RWPE1 (cell line): ENCODE results near the gene CDH3.

Experiments
- CTCF ChIA-PET: fragments of 350-600 bp; sonication (Branson Sonifier 250); formaldehyde crosslinking; extraction: SDS; loops from one replicate; lab custom pipeline; 2021; lab: Yijun Ruan, JAX
- POLR2A ChIA-PET: fragments of 400-600 bp; formaldehyde crosslinking; extraction: SDS; loops from one replicate; lab custom pipeline; 2020; ENCODE audit warnings: antibody characterized with exemption; ENCODE audit not compliant: low non-redundant PET; lab: Yijun Ruan, JAX
- DNase-seq: peaks from one replicate; pipeline ENCODE4 v3.0.0; 2012; ENCODE audit warnings: low spot score
- H3K27ac ChIP-seq: fragments of 450-650 bp; 2 replicates; pipeline ENCODE4 v1.5.1; 2017
- TF ChIP-seq, protein P1 (sequence below): fragments of 450-650 bp; conservative IDR thresholded peaks from 2 replicates; pipeline ENCODE4 v1.5.1; 2017; ENCODE audit warnings: low read depth, mild to moderate bottlenecking

The CDH3 gene

DNA sequence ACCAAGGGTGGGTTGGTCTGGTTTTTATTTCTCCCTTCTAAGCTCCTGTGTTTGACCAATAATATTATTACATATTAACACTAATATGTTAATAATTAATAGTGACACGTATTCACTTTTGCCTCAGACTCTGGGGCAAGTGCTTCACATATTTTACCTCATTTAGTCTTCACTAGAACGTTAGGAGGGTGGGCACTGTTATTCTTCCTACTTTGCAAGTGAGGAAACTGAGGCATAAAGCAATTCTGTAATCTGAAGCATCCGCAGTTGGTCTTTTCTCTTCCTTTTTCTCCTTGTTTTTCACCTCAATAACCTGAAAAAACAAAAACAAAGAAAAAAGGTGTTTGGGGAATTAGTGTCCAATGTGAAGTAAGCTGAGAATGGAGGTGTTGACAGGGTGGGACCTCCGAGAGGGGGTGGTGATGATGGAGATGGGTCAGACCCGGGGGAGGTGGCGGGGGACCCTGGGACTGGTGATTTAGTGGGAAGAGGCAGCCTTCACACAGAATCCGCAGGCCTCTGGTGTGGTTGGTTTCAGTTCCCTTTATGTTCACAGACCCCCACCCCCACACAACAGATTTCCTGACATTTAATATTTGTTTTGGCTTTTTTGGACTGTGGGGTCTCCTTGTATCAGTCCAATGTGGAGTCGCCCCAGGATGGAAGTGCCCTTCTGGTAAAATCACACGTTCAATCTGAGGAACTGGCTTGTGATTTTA, 95.7 kb downstream of the CDH3 start:
- TF ChIP-seq, protein P1, sequence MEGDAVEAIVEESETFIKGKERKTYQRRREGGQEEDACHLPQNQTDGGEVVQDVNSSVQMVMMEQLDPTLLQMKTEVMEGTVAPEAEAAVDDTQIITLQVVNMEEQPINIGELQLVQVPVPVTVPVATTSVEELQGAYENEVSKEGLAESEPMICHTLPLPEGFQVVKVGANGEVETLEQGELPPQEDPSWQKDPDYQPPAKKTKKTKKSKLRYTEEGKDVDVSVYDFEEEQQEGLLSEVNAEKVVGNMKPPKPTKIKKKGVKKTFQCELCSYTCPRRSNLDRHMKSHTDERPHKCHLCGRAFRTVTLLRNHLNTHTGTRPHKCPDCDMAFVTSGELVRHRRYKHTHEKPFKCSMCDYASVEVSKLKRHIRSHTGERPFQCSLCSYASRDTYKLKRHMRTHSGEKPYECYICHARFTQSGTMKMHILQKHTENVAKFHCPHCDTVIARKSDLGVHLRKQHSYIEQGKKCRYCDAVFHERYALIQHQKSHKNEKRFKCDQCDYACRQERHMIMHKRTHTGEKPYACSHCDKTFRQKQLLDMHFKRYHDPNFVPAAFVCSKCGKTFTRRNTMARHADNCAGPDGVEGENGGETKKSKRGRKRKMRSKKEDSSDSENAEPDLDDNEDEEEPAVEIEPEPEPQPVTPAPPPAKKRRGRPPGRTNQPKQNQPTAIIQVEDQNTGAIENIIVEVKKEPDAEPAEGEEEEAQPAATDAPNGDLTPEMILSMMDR: no peak
- DNase-seq: no peak
- ChIA-PET CTCF (interaction anchor here (0.7 kb wide), 2 partner anchors 176 to 211 kb away, joined by 5 to 7 read pairs; no protein-coding TSS in a partner anchor), POLR2A (interaction anchor here (0.5 kb wide), 1 partner anchor 51 kb away, joined by 4 read pairs; no protein-coding TSS in a partner anchor)
- H3K27ac ChIP-seq: no peak overlapping the region; the same call in 1 of the 2 replicates

DNA sequence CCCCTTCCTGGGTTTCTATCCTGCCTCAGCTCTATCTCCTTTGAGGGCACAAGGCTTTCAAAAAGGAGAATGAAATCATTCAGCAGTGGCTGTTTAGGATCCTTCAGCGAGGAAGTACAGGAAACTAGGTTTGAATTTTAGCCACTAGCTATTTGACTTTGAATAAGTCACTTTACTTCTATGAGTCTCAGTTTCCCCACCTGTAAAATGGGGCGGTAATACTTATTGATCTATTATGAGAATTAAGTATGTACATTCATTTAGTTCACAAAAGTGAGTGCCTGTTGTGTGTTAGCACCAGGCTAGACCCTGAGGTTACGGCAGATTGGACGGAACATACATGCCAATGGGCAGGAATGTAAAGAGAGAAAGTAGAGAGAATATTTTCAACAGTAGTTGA, 98.6 kb downstream of the CDH3 start:
- TF ChIP-seq, protein P1: no peak
- no peak for DNase-seq
- ChIA-PET POLR2A (interaction anchor here (0.7 kb wide), 1 partner anchor 75 kb away, joined by 5 read pairs; no protein-coding TSS in a partner anchor), CTCF (interaction anchor here (0.7 kb wide), 1 partner anchor 384 kb away, joined by 3 read pairs; no protein-coding TSS in a partner anchor)
- no peak overlapping the region for H3K27ac ChIP-seq

DNA sequence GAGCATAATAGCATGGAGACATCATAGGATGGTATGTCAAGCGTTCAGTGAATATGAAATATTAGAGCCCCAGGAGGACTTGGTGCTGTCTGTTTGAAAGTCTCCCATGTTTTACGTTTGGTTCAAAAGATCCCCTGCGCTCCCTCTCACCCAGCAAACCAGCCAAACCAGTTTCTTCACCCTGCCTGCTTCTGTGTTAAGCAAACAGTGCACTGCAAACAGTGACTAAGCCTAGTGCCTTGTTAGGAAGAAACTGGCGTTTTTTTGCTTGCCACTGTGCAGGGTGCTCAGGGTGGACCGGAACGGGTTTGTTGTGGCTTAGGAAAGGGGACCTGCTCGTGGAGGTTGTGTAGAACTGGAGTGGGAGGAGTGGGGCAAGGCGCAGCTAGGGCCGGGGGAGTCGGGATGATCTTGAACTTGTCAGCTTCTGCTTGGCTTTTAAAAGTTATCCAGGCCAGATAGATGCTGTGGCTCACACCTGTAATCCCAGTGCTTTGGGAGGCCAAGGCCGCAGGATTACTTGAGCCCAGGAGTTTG, 99.7 kb downstream of the CDH3 start:
- CTCF ChIA-PET: no interaction called here
- TF ChIP-seq, protein P1: no peak
- H3K27ac ChIP-seq: peak overlapping the region; percentile 24; the same call in 1 of the 2 replicates
- POLR2A ChIA-PET: no interaction called here
- peak; percentile 74 for DNase-seq

DNA sequence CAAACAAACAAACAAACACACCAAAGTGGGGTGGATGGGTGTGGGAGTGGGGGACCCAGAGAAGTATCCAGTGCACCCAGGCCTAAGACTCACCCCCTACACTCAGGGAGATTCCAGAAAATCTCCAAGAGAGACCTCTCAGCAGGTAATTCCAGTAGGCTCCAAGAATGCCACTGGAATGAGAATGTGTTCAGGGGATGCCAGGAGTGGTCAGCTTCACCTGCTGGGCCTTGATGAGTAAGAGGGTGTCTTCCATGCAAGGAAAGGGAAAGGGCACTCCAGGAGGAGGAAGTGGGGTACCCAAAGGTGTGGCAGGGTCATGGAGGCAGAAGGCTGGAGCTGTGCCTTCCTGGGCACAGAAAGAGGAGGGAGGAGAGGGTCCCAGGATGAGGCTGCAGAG, 101.8 kb downstream of the CDH3 start:
- TF ChIP-seq, protein P1: no peak
- no peak for DNase-seq
- CTCF ChIA-PET: interaction anchor here (0.7 kb wide), 1 partner anchor 347 kb away, joined by 3 read pairs; no protein-coding TSS in a partner anchor
- POLR2A ChIA-PET: no interaction called here
- no peak overlapping the region for H3K27ac ChIP-seq

DNA sequence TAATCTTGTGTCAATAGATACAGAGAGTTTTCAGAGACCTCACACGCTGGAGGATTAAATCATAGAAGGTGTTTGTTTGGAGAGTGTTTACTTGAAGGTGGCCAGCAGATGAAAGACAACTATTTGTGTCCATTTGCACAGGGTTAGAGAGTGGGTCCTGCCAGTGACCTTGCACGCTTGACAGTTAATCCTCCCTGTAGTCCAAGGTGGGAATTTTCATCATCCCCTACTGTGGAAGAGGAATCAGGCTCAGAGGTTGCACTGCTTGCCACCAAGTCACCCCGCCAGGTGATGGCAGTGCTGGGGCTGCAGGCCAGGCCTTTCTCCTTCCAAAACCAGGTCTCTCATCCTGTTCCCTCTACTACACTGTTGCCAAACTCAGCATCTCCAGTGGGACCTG, 104.3 kb downstream of the CDH3 start:
- POLR2A ChIA-PET: no interaction called here
- DNase-seq: no peak
- TF ChIP-seq, protein P1: no peak
- H3K27ac ChIP-seq: no peak overlapping the region
- CTCF ChIA-PET: interaction anchor here (0.5 kb wide), 1 partner anchor 157 kb away, joined by 3 read pairs; no protein-coding TSS in a partner anchor
